HG03039 (cell line): ENCODE results near the gene ELF5.

Experiments
- ATAC-seq: cut with Tn5 transposase; IDR thresholded peaks from one replicate; pipeline ENCODE4 v1.9.1; 2021; ENCODE audit warnings: mild to moderate bottlenecking, moderate library complexity; ENCODE audit not compliant: unreplicated experiment

The ELF5 gene

GRCh38 chr11:34513682-34514449 is at the start of gene ELF5:
ELF5 (minus strand) TSS chr11:34513794; CDS start chr11:34505749, 8,045 bp downstream.
- no peak for ATAC-seq

GRCh38 chr11:34562976-34563375 is 49.4 kb upstream of the ELF5 start:
- ATAC-seq = no peak

- ATAC-seq = no peak
These were observed 46.9 kb upstream of the ELF5 start for GRCh38 chr11:34560511-34560910.

- ATAC-seq = no peak
These were observed 45.1 kb upstream of the ELF5 start for GRCh38 chr11:34558673-34559072.

- no peak for ATAC-seq
These were observed 44.6 kb upstream of the ELF5 start for GRCh38 chr11:34558211-34558610.

- no peak for ATAC-seq
These were observed 38.7 kb upstream of the ELF5 start for GRCh38 chr11:34552270-34552669.

- no peak for ATAC-seq
These were observed 35.7 kb upstream of the ELF5 start for GRCh38 chr11:34549271-34549670.

GRCh38 chr11:34548278-34548677 is 34.7 kb upstream of the ELF5 start:
- no peak for ATAC-seq

- no peak for ATAC-seq
These were observed 33.1 kb upstream of the ELF5 start for GRCh38 chr11:34546511-34547209.

GRCh38 chr11:34542089-34542488 is 28.5 kb upstream of the ELF5 start:
- no peak for ATAC-seq

- ATAC-seq = no peak
These were observed 27.3 kb upstream of the ELF5 start for GRCh38 chr11:34540870-34541269.

- ATAC-seq = no peak
These were observed 24.0 kb upstream of the ELF5 start for GRCh38 chr11:34537636-34538035.

- no peak for ATAC-seq
These were observed 22.5 kb upstream of the ELF5 start for GRCh38 chr11:34536056-34536455.

- no peak for ATAC-seq
These were observed 21.2 kb upstream of the ELF5 start for GRCh38 chr11:34534826-34535225.

- no peak for ATAC-seq
These were observed 18.1 kb upstream of the ELF5 start for GRCh38 chr11:34531663-34532062.

- ATAC-seq = no peak
These were observed 17.1 kb upstream of the ELF5 start for GRCh38 chr11:34530545-34531234.

GRCh38 chr11:34529643-34530042 is 16.0 kb upstream of the ELF5 start:
- no peak for ATAC-seq

- ATAC-seq = no peak
These were observed 14.5 kb upstream of the ELF5 start for GRCh38 chr11:34528072-34528471.

- no peak for ATAC-seq
These were observed 12.5 kb upstream of the ELF5 start for GRCh38 chr11:34525888-34526657.

- no peak for ATAC-seq
These were observed 11.5 kb upstream of the ELF5 start for GRCh38 chr11:34525098-34525497.

- ATAC-seq = no peak
These were observed 11.1 kb upstream of the ELF5 start for GRCh38 chr11:34524696-34525095.
